GM12801 (cell line): ENCODE measurements around the gene DAB2IP.

Source experiments
- TF ChIP-seq, protein P1 (sequence below): IDR thresholded peaks from one replicate; pipeline ENCODE4 v1.5.1; 2011; ENCODE audit warnings: control low read depth; ENCODE audit not compliant: insufficient read length; ENCODE audit errors: extremely low read depth

The DAB2IP gene

DNA sequence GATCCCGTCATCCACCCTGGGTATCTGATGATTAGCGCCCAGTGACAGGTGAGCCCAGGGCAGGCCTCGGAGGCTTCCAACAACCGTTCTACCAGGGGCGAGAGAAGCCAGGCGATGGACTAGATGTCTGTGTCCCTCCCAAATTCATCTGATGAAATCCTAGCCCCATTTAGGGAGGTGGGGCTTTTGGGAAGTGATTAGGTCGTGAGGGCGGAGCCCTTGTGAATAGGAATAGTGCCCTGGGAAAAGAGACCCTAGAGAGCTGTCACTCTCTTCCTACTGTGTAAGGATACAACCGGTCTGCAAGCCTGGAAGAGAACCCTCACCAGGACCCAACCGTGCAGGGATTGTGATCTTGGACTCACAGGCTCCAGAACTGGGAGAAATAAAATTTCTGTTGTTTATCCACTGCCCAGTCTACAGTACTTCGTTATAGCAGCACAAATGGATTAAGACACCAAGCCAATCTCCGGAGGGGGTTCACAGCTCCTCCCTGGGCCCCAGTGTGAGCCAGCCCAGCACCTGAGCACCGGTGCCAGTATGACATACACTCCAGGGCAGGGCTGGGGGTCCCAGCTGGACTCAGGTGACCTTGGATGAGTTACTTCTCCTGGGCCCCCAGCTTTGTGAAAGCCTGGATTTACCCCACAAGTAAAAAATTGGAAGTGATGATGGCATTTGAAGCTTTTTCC lies 162.2 kb downstream of the DAB2IP start:
- TF ChIP-seq, protein P1, sequence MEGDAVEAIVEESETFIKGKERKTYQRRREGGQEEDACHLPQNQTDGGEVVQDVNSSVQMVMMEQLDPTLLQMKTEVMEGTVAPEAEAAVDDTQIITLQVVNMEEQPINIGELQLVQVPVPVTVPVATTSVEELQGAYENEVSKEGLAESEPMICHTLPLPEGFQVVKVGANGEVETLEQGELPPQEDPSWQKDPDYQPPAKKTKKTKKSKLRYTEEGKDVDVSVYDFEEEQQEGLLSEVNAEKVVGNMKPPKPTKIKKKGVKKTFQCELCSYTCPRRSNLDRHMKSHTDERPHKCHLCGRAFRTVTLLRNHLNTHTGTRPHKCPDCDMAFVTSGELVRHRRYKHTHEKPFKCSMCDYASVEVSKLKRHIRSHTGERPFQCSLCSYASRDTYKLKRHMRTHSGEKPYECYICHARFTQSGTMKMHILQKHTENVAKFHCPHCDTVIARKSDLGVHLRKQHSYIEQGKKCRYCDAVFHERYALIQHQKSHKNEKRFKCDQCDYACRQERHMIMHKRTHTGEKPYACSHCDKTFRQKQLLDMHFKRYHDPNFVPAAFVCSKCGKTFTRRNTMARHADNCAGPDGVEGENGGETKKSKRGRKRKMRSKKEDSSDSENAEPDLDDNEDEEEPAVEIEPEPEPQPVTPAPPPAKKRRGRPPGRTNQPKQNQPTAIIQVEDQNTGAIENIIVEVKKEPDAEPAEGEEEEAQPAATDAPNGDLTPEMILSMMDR = no peak

DNA sequence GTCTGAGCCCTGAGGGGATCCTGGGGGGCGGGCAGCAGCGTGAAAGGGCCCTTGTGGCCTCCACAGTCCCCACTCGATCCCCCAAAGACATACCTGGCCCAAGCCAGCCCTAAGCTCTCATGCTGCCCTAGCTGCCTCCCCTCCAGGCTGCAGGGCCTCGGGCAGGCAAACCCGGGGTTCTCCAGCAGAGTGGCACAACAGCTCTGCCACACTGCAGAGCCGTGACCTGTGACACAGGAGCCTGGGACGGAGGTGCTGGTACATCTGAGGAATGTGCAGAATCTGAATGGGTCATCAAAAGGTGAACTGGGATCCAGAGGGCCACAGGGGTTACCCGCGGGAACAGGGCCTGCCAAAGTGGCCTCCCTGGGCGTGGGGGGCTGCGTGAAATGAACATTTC lies 163.2 kb downstream of the DAB2IP start:
- TF ChIP-seq, protein P1 = no peak

DNA sequence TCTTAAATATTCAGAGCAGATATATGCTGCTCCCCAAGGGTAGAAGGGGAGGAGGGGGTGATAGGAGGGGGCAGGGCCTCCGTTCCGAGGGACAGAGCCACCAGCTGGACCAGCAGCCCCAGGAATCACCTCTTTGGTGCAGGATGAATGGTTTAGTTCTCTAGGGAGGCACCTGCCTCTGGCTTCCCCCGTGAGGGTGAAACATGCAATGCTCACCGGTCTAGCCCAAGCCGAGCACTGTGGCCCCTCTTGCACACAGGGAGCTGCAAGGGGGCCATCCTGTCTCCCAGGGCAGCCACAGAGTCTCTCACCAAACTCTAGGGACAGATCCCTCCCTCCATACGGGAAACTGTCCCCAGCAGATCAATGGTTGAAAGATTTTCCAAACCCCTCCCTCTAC lies 163.7 kb downstream of the DAB2IP start:
- TF ChIP-seq, protein P1 = no peak

DNA sequence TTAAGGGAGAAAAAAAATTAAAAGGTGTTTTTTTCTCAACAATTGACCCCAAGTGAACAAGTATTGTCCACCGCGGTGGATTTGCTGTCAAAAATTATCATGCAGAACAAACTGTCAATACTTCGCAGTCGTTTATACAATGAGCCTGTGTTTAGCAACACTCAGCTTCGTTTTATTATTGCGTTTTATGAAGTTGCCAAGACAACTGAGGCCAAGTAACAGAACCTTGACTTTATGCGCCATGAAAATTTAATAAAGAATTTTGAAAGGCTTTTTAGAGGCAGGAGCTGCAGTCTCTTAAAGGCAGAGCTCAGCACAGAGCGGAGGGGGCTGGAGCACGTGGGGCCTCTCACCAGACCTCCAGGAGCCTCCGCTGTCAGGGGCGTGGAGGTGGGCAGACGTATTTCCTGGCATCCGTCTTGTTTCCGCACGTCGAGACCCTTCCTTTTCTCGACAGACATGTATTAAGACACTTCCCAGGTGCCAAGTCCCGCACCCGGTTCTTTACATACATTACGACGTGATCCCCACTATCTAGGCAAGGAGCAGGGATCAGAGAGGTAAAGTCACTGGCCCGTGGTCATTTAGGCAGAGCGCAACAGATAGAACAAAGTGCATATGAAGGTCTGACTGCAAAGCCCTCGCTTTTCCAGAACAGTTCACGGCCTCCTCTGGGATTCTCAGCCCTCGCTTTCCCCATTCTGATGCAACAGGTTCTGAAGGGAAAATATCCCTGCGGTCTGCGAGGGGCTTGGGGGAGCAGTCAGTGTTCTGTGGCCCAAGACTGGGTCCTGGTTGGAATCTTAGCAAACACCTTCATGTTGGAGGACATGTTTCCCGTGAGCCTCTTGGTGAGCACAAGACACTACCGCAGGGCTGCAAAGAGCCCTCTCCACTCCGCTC lies 164.4 kb downstream of the DAB2IP start:
- TF ChIP-seq, protein P1 = no peak

DNA sequence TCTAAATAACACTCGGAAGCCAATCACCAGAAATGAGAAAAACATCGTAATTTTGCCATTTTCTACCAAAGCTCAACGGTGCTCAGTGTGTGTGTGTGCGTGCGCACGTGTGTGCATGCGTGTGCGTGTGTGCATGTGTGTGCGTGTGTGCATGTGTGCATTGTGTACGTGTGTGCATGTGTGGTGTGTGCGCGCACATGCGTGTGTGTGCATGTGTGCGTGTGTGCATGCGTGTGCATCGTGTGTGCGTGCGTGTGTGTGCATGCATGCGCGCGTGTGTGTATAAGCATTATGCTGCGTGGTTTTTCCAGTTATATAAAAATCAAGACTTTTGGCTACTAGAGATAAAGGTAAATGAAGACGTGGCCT lies 165.0 kb downstream of the DAB2IP start:
- TF ChIP-seq, protein P1 = no peak

DNA sequence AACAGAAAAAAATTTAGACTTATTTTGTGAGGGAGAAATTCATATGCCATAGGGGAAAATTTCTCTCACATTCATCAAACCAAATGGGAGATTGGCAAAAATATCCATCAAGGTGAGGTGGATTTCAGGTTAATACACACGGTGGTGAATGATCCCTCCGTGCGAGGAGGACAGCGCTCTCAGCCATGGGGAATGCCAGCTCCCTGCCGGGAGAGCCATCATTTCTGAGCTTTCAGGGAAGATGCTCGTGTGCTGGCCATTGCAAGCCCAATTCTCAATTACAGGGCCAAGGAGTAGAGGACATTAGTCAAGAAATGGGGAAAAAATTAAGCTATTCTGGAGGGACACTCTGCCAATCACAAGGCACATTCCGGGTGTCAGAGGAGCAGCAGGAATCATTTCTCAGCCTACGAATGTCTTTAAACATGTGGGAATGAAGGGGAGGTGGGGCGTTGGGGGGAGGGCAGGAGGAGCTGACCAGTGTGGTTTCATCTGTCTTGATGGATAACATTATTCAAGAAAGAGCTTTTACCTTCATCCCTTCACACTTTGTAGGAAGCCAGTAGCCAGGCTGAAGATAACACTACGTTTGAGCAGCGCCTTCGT lies 165.5 kb downstream of the DAB2IP start:
- TF ChIP-seq, protein P1 = no peak

DNA sequence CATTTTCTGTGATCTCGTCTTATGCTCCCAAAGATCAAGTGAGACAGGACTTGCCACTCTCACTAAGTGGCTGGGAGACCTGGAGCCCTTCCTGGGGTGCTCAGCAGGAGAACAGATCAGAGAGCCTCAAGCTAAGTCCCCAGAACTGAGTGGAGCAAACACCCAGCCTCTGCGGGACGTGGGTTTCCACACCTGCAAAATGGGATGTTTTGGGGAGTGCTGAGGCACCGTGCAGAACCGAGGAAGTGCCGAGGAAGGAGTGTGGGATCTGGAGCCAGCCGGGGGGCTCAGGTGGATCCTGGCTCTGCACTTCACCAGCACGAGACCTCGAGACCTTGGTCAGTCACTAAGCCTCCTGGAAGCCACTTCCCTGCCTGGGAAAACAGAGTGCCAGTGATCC lies 166.0 kb downstream of the DAB2IP start:
- TF ChIP-seq, protein P1 = no peak
